GM20000 (cell line): ENCODE results near the gene NOTUM.

ENCODE experiments used
- DNase-seq: peaks from one replicate; pipeline ENCODE4 v3.0.0; 2012; ENCODE audit warnings: low spot score
- TF ChIP-seq, protein P1 (sequence below): IDR thresholded peaks from 2 replicates; pipeline ENCODE4 v1.5.1; 2012; ENCODE audit warnings: mild to moderate bottlenecking, control low read depth; ENCODE audit errors: extremely low read depth, missing control alignments

NOTUM gene

DNA sequence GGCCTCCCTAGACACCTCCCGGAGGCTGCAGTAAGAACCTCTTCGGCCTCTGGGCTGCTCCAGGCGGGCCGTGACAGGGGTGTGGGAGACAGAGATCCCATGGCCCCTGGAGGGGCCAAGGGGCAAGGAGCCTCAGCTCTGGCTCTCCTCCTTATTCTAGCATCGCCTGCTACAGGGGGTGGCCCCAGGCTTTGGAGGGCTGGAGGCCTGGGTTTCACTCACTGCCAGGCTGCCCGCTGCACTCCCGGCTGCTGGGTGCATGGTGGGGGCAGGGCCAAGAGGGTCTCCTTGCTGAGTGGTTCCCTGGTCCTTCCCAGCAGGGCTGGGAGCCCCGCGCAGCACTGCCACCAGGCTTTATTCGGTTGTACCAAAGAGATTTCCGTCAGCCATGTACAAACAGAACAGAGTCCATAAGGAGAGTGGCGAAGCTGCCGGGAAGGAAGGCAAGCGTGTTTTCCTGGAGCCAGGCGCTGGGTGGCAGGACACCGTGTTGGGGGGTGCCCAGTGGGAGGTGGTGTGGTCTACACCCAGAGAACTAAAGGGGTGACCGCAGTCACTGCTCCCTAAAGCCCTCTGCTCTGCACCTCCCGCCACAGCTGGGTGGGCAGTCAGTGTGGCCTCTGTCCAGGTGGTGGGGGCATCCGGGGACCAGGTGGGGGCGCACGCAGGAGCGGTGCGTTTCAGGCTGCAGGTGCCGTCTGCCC is 56.9 kb downstream of the NOTUM start:
- DNase-seq: no peak
- TF ChIP-seq, protein P1, sequence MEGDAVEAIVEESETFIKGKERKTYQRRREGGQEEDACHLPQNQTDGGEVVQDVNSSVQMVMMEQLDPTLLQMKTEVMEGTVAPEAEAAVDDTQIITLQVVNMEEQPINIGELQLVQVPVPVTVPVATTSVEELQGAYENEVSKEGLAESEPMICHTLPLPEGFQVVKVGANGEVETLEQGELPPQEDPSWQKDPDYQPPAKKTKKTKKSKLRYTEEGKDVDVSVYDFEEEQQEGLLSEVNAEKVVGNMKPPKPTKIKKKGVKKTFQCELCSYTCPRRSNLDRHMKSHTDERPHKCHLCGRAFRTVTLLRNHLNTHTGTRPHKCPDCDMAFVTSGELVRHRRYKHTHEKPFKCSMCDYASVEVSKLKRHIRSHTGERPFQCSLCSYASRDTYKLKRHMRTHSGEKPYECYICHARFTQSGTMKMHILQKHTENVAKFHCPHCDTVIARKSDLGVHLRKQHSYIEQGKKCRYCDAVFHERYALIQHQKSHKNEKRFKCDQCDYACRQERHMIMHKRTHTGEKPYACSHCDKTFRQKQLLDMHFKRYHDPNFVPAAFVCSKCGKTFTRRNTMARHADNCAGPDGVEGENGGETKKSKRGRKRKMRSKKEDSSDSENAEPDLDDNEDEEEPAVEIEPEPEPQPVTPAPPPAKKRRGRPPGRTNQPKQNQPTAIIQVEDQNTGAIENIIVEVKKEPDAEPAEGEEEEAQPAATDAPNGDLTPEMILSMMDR: no peak

DNA sequence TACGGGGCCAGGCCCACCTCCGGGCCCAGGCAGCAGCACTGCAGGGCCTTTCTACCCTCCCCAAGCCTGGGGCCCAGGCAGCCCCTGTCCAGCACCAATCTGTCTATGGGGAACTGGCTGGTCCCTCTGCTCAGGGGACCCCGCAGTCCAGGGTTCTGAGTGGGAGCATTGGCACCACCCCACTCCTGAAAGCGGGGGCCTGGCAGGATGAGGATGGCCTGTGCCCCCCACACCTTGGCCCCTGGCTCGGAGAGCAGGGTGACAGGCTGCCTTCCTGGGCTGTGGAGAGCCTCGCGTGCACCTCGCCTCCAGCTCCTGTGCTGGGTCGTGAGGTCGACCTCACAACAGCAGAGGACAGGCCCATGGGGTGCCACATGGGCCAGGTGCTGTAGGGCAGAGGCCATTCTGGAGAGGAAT is 57.6 kb downstream of the NOTUM start:
- TF ChIP-seq, protein P1: no peak
- no peak for DNase-seq

DNA sequence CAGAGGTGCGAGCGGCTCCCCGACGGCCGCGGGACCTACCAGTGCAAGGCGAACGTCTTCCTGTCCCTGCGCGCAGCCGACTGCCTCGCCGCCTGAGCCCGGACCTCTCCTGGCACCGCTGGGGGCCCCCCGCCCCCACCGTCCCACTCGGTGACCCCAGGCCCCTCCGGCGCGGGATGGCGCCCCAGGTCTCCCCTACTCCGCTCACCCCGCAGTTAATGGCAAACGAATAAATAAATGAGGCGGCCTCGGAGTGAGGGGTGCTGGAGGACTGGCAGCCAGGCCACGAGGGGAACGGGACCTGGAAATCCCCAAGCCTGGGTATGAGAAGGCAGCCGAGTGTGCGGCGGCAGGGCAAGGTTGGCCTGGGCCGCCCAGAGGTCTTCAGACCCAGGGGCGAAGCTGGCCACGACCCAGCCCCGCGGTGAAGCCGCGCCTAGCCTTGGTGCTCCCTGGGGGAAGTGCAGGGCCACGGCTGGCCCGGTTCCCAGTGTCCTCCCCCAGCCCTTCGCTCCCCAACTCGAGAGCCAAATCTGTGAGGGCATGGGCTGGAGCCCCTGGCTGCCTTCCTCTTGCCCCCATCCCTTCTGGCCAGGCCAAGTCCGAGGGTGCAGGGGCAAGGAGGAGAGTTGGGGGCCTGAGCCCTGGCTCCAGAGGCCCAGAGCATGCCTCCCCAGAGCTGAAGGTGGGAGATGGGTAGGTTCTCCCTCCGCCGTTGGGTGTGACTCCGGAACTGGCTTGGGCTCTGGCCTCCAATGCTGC is 58.2 kb downstream of the NOTUM start:
- TF ChIP-seq, protein P1: no peak
- DNase-seq: no peak
